H1 (cell line): Measurements from ENCODE around the gene RPL14. TPM values are rescaled to one million over a fixed set of nuclear protein-coding genes. Genes with fewer than 3 reads are reported as not detected.

Experiments
- CTCF ChIA-PET: fragments of 300-600 bp; sonication (Branson Sonifier 250); formaldehyde crosslinking; loops from one replicate; lab custom pipeline; 2021; ENCODE audit not compliant: partially characterized antibody; lab: Charles Lee
- POLR2A ChIA-PET: fragments of 300-600 bp; sonication (Branson Sonifier 250); formaldehyde crosslinking; loops from one replicate; lab custom pipeline; 2021; ENCODE audit warnings: inconsistent platforms; ENCODE audit not compliant: partially characterized antibody; lab: Charles Lee
- DNase-seq, 2 experiments: peaks; one replicate each; pipeline versions ENCODE4 v3.0.0 to v3.0.0-alpha.2; 2010 to 2022; ENCODE audit warnings: low spot score in 2 of 2, low read depth in 1 of 2, mixed read lengths in 1 of 2
- FAIRE-seq: peaks from 2 replicates; lab custom pipeline; 2011; peaks lifted over from hg19 to GRCh38; lab: Jason Lieb, UNC
- H2AFZ ChIP-seq: 2 replicates; pipeline ENCODE4 v1.8.1; 2012; ENCODE audit warnings: low read length, inconsistent platforms
- H2AK5ac ChIP-seq: 2 replicates; pipeline ENCODE4 v1.6.1; 2013; ENCODE audit warnings: low read depth, low read length
- H2BK120ac ChIP-seq: replicated peaks from 2 replicates; pipeline ENCODE3; 2013; ENCODE audit warnings: low read depth, low read length, inconsistent platforms
- H2BK12ac ChIP-seq: 2 replicates; pipeline ENCODE4 v1.6.1; 2013; ENCODE audit warnings: low read depth, low read length
- H2BK15ac ChIP-seq: 2 replicates; pipeline ENCODE4 v1.6.1; 2013; ENCODE audit warnings: low read length
- H2BK20ac ChIP-seq: 2 replicates; pipeline ENCODE4 v1.6.1; 2013; ENCODE audit warnings: low read length
- H2BK5ac ChIP-seq: 2 replicates; pipeline ENCODE4 v1.6.1; 2013; ENCODE audit warnings: low read depth, low read length
- H3K14ac ChIP-seq: 2 replicates; pipeline ENCODE4 v1.6.1; 2013; ENCODE audit warnings: inconsistent platforms; ENCODE audit not compliant: insufficient read length
- H3K18ac ChIP-seq: 2 replicates; pipeline ENCODE4 v1.6.1; 2013; ENCODE audit warnings: low read length; ENCODE audit errors: extremely low read depth
- H3K23ac ChIP-seq: 2 replicates; pipeline ENCODE4 v1.6.1; 2013; ENCODE audit warnings: inconsistent platforms; ENCODE audit not compliant: insufficient read length
- H3K23me2 ChIP-seq: 2 replicates; pipeline ENCODE4 v1.6.1; 2013; ENCODE audit warnings: low read depth, low read length
- H3K27ac ChIP-seq: 2 replicates; pipeline ENCODE4 v1.6.1; 2011; ENCODE audit warnings: low read depth, low read length, inconsistent platforms
- H3K27me3 ChIP-seq, 4 experiments: replicated peaks in 1 of 4; 1 replicate in 1 of 4; 2 replicates in 3 of 4; pipeline versions ENCODE4 v1.6.1 to v1.8.1; 2011 to 2013; ENCODE audit warnings: low read length in 3 of 4, mild to moderate bottlenecking in 3 of 4, inconsistent platforms in 2 of 4, mixed read lengths in 2 of 4, moderate library complexity in 1 of 4; ENCODE audit not compliant: control insufficient read depth in 3 of 4, insufficient read depth in 3 of 4; ENCODE audit errors: extremely low read depth in 1 of 4
- H3K36me3 ChIP-seq, 4 experiments: 2 replicates each; pipeline versions ENCODE4 v1.6.1 to v1.8.1; 2011 to 2013; ENCODE audit warnings: mild to moderate bottlenecking in 4 of 4, low read length in 3 of 4, moderate library complexity in 2 of 4, control low read depth in 1 of 4, inconsistent platforms in 1 of 4; ENCODE audit not compliant: insufficient read depth in 4 of 4, control insufficient read depth in 2 of 4
- H3K4ac ChIP-seq: replicated peaks from 2 replicates; pipeline ENCODE3; 2013; ENCODE audit warnings: low read length, low read depth, mixed read lengths, inconsistent platforms; ENCODE audit not compliant: insufficient read length
- H3K4me1 ChIP-seq, 4 experiments: replicated peaks in 1 of 4; 1 replicate in 1 of 4; 2 replicates in 3 of 4; pipeline versions ENCODE4 v1.6.1 to v1.8.1; 2011 to 2013; ENCODE audit warnings: low read length in 3 of 4, inconsistent platforms in 2 of 4, mixed read lengths in 1 of 4; ENCODE audit not compliant: insufficient read depth in 4 of 4, control insufficient read depth in 3 of 4
- H3K4me2 ChIP-seq, 2 experiments: 2 replicates each; pipeline versions ENCODE4 v1.6.1 to v1.8.1; 2011 to 2013; ENCODE audit warnings: low read depth in 2 of 2, low read length in 2 of 2, control low read depth in 1 of 2, inconsistent platforms in 1 of 2, mild to moderate bottlenecking in 1 of 2; ENCODE audit not compliant: insufficient read depth in 1 of 2
- H3K4me3 ChIP-seq, 4 experiments: fragments of 200-600, 300-600 bp in 1 of 4; sonication (generic), shearing (Covaris generic), sonication (Bioruptor Twin) in 1 of 4; 2 replicates each; pipeline versions ENCODE4 v1.5.1 to v1.8.1; 2011 to 2016; ENCODE audit warnings: low read length in 4 of 4, low read depth in 3 of 4, control low read depth in 2 of 4, inconsistent platforms in 2 of 4, mild to moderate bottlenecking in 2 of 4, mixed read lengths in 1 of 4, moderate library complexity in 1 of 4; ENCODE audit not compliant: insufficient read depth in 2 of 4; ENCODE audit errors: extremely low read depth in 1 of 4
- H3K56ac ChIP-seq: replicated peaks from 2 replicates; pipeline ENCODE3; 2013; ENCODE audit warnings: low read depth, mild to moderate bottlenecking, mixed read lengths, low read length, inconsistent platforms; ENCODE audit not compliant: insufficient read length
- H3K79me1 ChIP-seq: 2 replicates; pipeline ENCODE4 v1.6.1; 2013; ENCODE audit warnings: low read depth, low read length, control low read depth
- H3K79me2 ChIP-seq, 2 experiments: 2 replicates each; pipeline versions ENCODE4 v1.6.1 to v1.8.1; 2012 to 2013; ENCODE audit warnings: low read length in 2 of 2, mild to moderate bottlenecking in 2 of 2, inconsistent platforms in 1 of 2; ENCODE audit not compliant: insufficient read depth in 2 of 2, control insufficient read depth in 1 of 2
- H3K9ac ChIP-seq, 4 experiments: replicated peaks in 1 of 4; 1 replicate in 1 of 4; 2 replicates in 3 of 4; pipeline versions ENCODE4 v1.6.1 to v1.8.1; 2011 to 2013; ENCODE audit warnings: low read depth in 3 of 4, low read length in 3 of 4, control low read depth in 2 of 4, mild to moderate bottlenecking in 2 of 4, moderate library complexity in 2 of 4, inconsistent platforms in 1 of 4; ENCODE audit errors: extremely low read depth in 1 of 4
- H3K9me3 ChIP-seq, 2 experiments: 2 replicates each; pipeline versions ENCODE4 v1.6.1 to v1.8.1; 2012 to 2013; ENCODE audit warnings: mild to moderate bottlenecking in 2 of 2, moderate library complexity in 2 of 2, control low read depth in 1 of 2, inconsistent platforms in 1 of 2, low read depth in 1 of 2, low read length in 1 of 2, mixed read lengths in 1 of 2; ENCODE audit not compliant: insufficient read depth in 2 of 2
- H4K20me1 ChIP-seq, 2 experiments: replicated peaks in 1 of 2; 2 replicates each; pipeline versions ENCODE3 to v1.8.1; 2011 to 2013; ENCODE audit warnings: inconsistent platforms in 2 of 2, low read length in 2 of 2, mild to moderate bottlenecking in 1 of 2; ENCODE audit not compliant: insufficient read depth in 2 of 2, control insufficient read depth in 1 of 2
- H4K5ac ChIP-seq: 2 replicates; pipeline ENCODE4 v1.6.1; 2013; ENCODE audit warnings: low read length, low read depth, mixed read lengths, inconsistent platforms; ENCODE audit not compliant: insufficient read length
- H4K8ac ChIP-seq: 2 replicates; pipeline ENCODE4 v1.8.0; 2013; ENCODE audit warnings: mild to moderate bottlenecking, moderate library complexity, low read length, inconsistent platforms; ENCODE audit not compliant: insufficient read depth; ENCODE audit errors: extremely low read depth
- H4K91ac ChIP-seq: replicated peaks from 2 replicates; pipeline ENCODE3; 2013; ENCODE audit warnings: low read length, mixed read lengths, inconsistent platforms; ENCODE audit not compliant: insufficient read length
- ATF2 ChIP-seq: IDR thresholded peaks from 2 replicates; pipeline ENCODE4 v1.6.1; 2012; ENCODE audit warnings: low read length, inconsistent platforms
- ATF3 ChIP-seq: IDR thresholded peaks from 2 replicates; pipeline ENCODE4 v1.6.1; 2011; ENCODE audit warnings: low read depth, mild to moderate bottlenecking, low read length; ENCODE audit not compliant: insufficient read depth
- CREB1 ChIP-seq: IDR thresholded peaks from 2 replicates; pipeline ENCODE4 v1.6.1; 2012; ENCODE audit warnings: inconsistent platforms
- SAP30 ChIP-seq: fragments of 300-600 bp; sonication (generic); IDR thresholded peaks from 2 replicates; pipeline ENCODE4 v1.7.1; 2012; ENCODE audit warnings: low read length, moderate library complexity, mild to moderate bottlenecking, inconsistent platforms; ENCODE audit not compliant: insufficient read depth, insufficient replicate concordance
- WGBS, 2 experiments: shearing (Covaris generic) in 1 of 2; methylation state at CpG; one replicate each; pipeline versions ENCODE4 v1.1.6 to v1.1.7; 2013 to 2015; ENCODE audit warnings: low lambda C conversion rate in 2 of 2, mixed read lengths in 2 of 2, inconsistent platforms in 1 of 2, low coverage in 1 of 2, missing lambda C conversion rate in 1 of 2; ENCODE audit not compliant: insufficient replicate concordance in 2 of 2, insufficient coverage in 1 of 2, insufficient read length in 1 of 2; ENCODE audit errors: extremely low coverage in 1 of 2, missing lambda C conversion rate in 1 of 2; 5-methylcytosine and 5-hydroxymethylcytosine counted together
- polyA plus RNA-seq, 7 experiments: library from polyadenylated mRNA; depleted of rRNA in 3 of 7; stranded (reverse) in 5 of 7; unstranded in 2 of 7; fragments of >200 nt in 5 of 7; fragments of 200-250 nt in 2 of 7; gene quantifications; 1 replicate in 5 of 7; 2 replicates in 1 of 7; 4 replicates in 1 of 7; pipeline versions ENCODE4 v1.2.1 to v1.2.3, GENCODE V29; 2011 to 2013; ENCODE audit warnings: missing spikeins in 2 of 7, mixed read lengths in 2 of 7
- total RNA-seq: library from RNA; stranded (reverse); fragmentation: NEBNext Ultra II Directional; extraction: Animal tissue kit (Norgen Biotek cat#: 25700); gene quantifications from 2 replicates; pipeline ENCODE4 v1.2.1, GENCODE V29; 2021

Gene RPL14
- total and polyA plus RNA-seq, 2 of the 8 experiments (the other 6 are each of a cell fraction or from before 2014, with no cell fraction given): 1,192 to 2,341 TPM

GRCh38 chr3:40455328-40455727, 1.8 kb upstream of the RPL14 start:
- Histone ChIP-seq H3K18ac (no peak overlapping the region), H2AFZ (no peak overlapping the region), H3K9me3 (no peaks in the 10 kb centered on the region), H3K79me2 (peaks cover 6 to 28% of the 10 kb centered on the region in 2 experiments), H2AK5ac (no peak overlapping the region), H3K56ac (no peak overlapping the region), H3K23ac (no peak overlapping the region), H2BK120ac (no peak overlapping the region), H3K79me1 (peaks cover 4% of the 10 kb centered on the region; the same call in 1 of the 2 replicates), H2BK5ac (no peak overlapping the region), H3K14ac (no peak overlapping the region), H2BK15ac (no peak overlapping the region), H3K4me3 (no peak overlapping the region), H3K9ac (no peak overlapping the region), H4K5ac (no peak overlapping the region), H3K4me1 (peaks cover 0 to 6% (median 4%) of the 10 kb centered on the region in 4 experiments; a peak in 5 of 7 replicates), H3K4me2 (no peak overlapping the region), H4K8ac (no peak overlapping the region), H4K91ac (no peak overlapping the region), H3K27me3 (no peaks in the 10 kb centered on the region), H3K4ac (no peak overlapping the region), H3K27ac (no peak overlapping the region), H2BK12ac (no peak overlapping the region), H4K20me1 (peaks cover 4 to 6% of the 10 kb centered on the region in 2 experiments), H3K23me2 (peaks cover 10% of the 10 kb centered on the region), H3K36me3 (peaks cover 9 to 26% (median 19%) of the 10 kb centered on the region in 4 experiments), H2BK20ac (no peak overlapping the region)
- POLR2A ChIA-PET: interaction anchor here (5.7 kb wide), 1 partner anchor 9 kb away, joined by 50 read pairs; no protein-coding TSS in a partner anchor
- FAIRE-seq (no peak), DNase-seq (no peak)
- CTCF ChIA-PET: no interaction called here
- 96% methylated on average over 4 of the region's 4 CpGs; no CpG with 5 or more reads in 1 of the 2 experiments for WGBS, 2 experiments
- TF ChIP-seq ATF3 (no peak), SAP30 (no peak), ATF2 (no peak), CREB1 (no peak)
